GM12878 (cell line): ENCODE data around the gene RTN4R. TPM values are rescaled to one million over a fixed set of nuclear protein-coding genes. Genes with fewer than 3 reads are reported as not detected.

Source experiments
- ATAC-seq: fragments of 200-7000 bp; cut with Tn5 transposase; 3 replicates; pipeline ENCODE4 v1.9.1; 2020; ENCODE audit warnings: mild to moderate bottlenecking, moderate library complexity
- BruUV-seq: library from RNA; stranded (reverse); fragments of 400-500 nt; replicated peaks from 2 replicates; lab custom pipeline; 2021; lab: Mats Ljungman, UMichigan
- CTCF ChIA-PET: fragments of 300-600 bp; sonication (Branson Sonifier 250); formaldehyde crosslinking; extraction: SDS; loops from one replicate; lab custom pipeline; 2021; ENCODE audit warnings: inconsistent platforms; lab: Yijun Ruan, JAX
- POLR2A ChIA-PET: fragments of 350-600 bp; formaldehyde crosslinking; extraction: SDS; loops from one replicate; lab custom pipeline; 2021; ENCODE audit warnings: inconsistent platforms; lab: Charles Lee
- RAD21 ChIA-PET: fragments of 300-600 bp; sonication (Branson Sonifier 250); formaldehyde crosslinking; loops from one replicate; lab custom pipeline; 2023; ENCODE audit warnings: antibody characterized with exemption; ENCODE audit not compliant: unreplicated experiment; lab: Charles Lee
- SMC1A ChIA-PET: fragments of 300-600 bp; sonication (Branson Sonifier 250); formaldehyde crosslinking; loops from one replicate; lab custom pipeline; 2023; ENCODE audit not compliant: unreplicated experiment, uncharacterized antibody; lab: Charles Lee
- DNase-seq: peaks from one replicate; pipeline ENCODE4 v3.0.0-alpha.2; 2011; ENCODE audit warnings: low read depth, low spot score
- FAIRE-seq: peaks from 3 replicates; lab custom pipeline; 2011; peaks lifted over from hg19 to GRCh38; lab: Jason Lieb, UNC
- H2AFZ ChIP-seq: 2 replicates; pipeline ENCODE4 v1.6.0; 2011; ENCODE audit warnings: low read depth, low read length, control low read depth; ENCODE audit not compliant: control insufficient read depth
- H3K27ac ChIP-seq: 2 replicates; pipeline ENCODE4 v1.5.1; 2011; ENCODE audit warnings: control low read depth; ENCODE audit not compliant: control insufficient read depth, insufficient read depth
- H3K27me3 ChIP-seq, 2 experiments: replicated peaks in 1 of 2; 2 replicates each; pipeline versions ENCODE4 v1.6.0 to v1.6.1; 2011; ENCODE audit warnings: low read length in 1 of 2; ENCODE audit not compliant: control insufficient read depth in 2 of 2, insufficient read depth in 2 of 2
- H3K36me3 ChIP-seq, 2 experiments: 2 replicates each; pipeline ENCODE4 v1.5.1; 2011; ENCODE audit warnings: low read length in 1 of 2; ENCODE audit not compliant: control insufficient read depth in 2 of 2, insufficient read depth in 2 of 2
- H3K4me1 ChIP-seq: 2 replicates; pipeline ENCODE4 v1.6.1; 2011; ENCODE audit warnings: mild to moderate bottlenecking, low read length, moderate library complexity, mixed read lengths; ENCODE audit not compliant: control insufficient read depth, insufficient read depth
- H3K4me2 ChIP-seq: 2 replicates; pipeline ENCODE4 v1.6.0; 2011; ENCODE audit warnings: control low read depth; ENCODE audit not compliant: control insufficient read depth, insufficient read depth
- H3K4me3 ChIP-seq: fragments of 200-600 bp; sonication (generic); 2 replicates; pipeline ENCODE4 v1.5.1; 2016
- H3K79me2 ChIP-seq: 2 replicates; pipeline ENCODE4 v1.6.0; 2011; ENCODE audit warnings: low read length; ENCODE audit not compliant: control insufficient read depth, insufficient read depth
- H3K9ac ChIP-seq: 2 replicates; pipeline ENCODE4 v1.8.0; 2011; ENCODE audit warnings: low read length, control low read depth, mixed read lengths; ENCODE audit not compliant: control insufficient read depth, insufficient read depth
- H3K9me3 ChIP-seq: replicated peaks from 3 replicates; pipeline ENCODE4 v1.5.1; 2011; ENCODE audit warnings: mild to moderate bottlenecking, low read length; ENCODE audit not compliant: control insufficient read depth, insufficient read depth
- H4K20me1 ChIP-seq: 2 replicates; pipeline ENCODE4 v1.6.0; 2011; ENCODE audit not compliant: control insufficient read depth, insufficient read depth
- CEBPB ChIP-seq, 2 experiments: fragments of 150-350 bp in 1 of 2; IDR thresholded peaks; 2 replicates each; pipeline ENCODE4 v1.6.1; 2012 to 2014; ENCODE audit warnings: low read depth in 2 of 2, low read length in 2 of 2, borderline replicate concordance in 1 of 2, inconsistent platforms in 1 of 2
- DPF2 ChIP-seq: fragments of 450-650 bp; IDR thresholded peaks from 2 replicates; pipeline ENCODE4 v1.6.1; 2017; ENCODE audit warnings: mild to moderate bottlenecking
- FOXM1 ChIP-seq: IDR thresholded peaks from 2 replicates; pipeline ENCODE4 v1.6.1; 2012; ENCODE audit warnings: low read depth, mild to moderate bottlenecking, inconsistent platforms, low read length, moderate library complexity
- MEF2B ChIP-seq: fragments of 450-650 bp; IDR thresholded peaks from 2 replicates; pipeline ENCODE4 v1.6.1; 2018; ENCODE audit warnings: mild to moderate bottlenecking, moderate library complexity; ENCODE audit not compliant: partially characterized antibody, poor library complexity, severe bottlenecking
- POLR2AphosphoS5 ChIP-seq: IDR thresholded peaks from 2 replicates; pipeline ENCODE4 v1.6.1; 2011; ENCODE audit warnings: mild to moderate bottlenecking, low read length, inconsistent platforms
- SP1 ChIP-seq: IDR thresholded peaks from one replicate; pipeline ENCODE4 v1.6.1; 2011; ENCODE audit warnings: low read depth, low read length
- TCF12 ChIP-seq: IDR thresholded peaks from 2 replicates; pipeline ENCODE4 v1.6.1; 2011; ENCODE audit warnings: low read depth, mild to moderate bottlenecking, low read length
- ZBTB11 ChIP-seq: fragments of 450-650 bp; formaldehyde crosslinking; IDR thresholded peaks from 2 replicates; pipeline ENCODE4 v1.5.0; 2022; ENCODE audit warnings: mild to moderate bottlenecking, missing genetic modification characterization
- WGBS: methylation state at CpG from one replicate; pipeline ENCODE4 v1.1.6; 2016; ENCODE audit warnings: low lambda C conversion rate; ENCODE audit not compliant: insufficient replicate concordance, insufficient coverage; ENCODE audit errors: missing lambda C conversion rate; 5-methylcytosine and 5-hydroxymethylcytosine counted together
- in situ Hi-C: fragments of 300-500 bp; cut with MboI; formaldehyde crosslinking; loops from 9 replicates; pipeline ENCODE4 v1.14.3; 2018; ENCODE audit warnings: mixed read lengths
- intact Hi-C: fragments of 100-400 bp; cut with micrococcal nuclease; formaldehyde crosslinking; loops from one replicate; pipeline ENCODE4 v1.14.2; 2022; ENCODE audit not compliant: unreplicated experiment
- polyA plus RNA-seq, 11 experiments: library from polyadenylated mRNA; depleted of rRNA in 4 of 11; unstranded in 6 of 11; stranded (reverse) in 5 of 11; fragments of >200 nt; fragmentation: Nextera tagmentation in 4 of 11; fragmentation: Illumina TruSeq in 1 of 11; extraction: Ambion mirVana in 4 of 11; extraction: Trizol in 1 of 11; gene quantifications; 1 replicate in 1 of 11; 2 replicates in 10 of 11; pipeline versions ENCODE4 v1.2.1 to v1.2.3, GENCODE V29; 2011 to 2016; ENCODE audit warnings: inconsistent platforms in 2 of 11, missing spikeins in 2 of 11, low read depth in 1 of 11
- total RNA-seq, 4 experiments: library from RNA; depleted of rRNA in 3 of 4; stranded (reverse); fragments of >200 nt in 3 of 4; fragmentation: Illumina TruSeq in 1 of 4; extraction: Trizol in 1 of 4; gene quantifications; 2 replicates each; pipeline versions ENCODE4 v1.2.1 to v1.2.3, GENCODE V29; 2013 to 2021
- TF ChIP-seq, protein P1 (sequence below): IDR thresholded peaks from 2 replicates; pipeline ENCODE4 v1.6.1; 2012; ENCODE audit warnings: improper control_type of control experiment, low read depth, low read length; ENCODE audit not compliant: insufficient replicate concordance
- TF ChIP-seq, protein P2 (sequence below): fragments of 450-650 bp; IDR thresholded peaks from 2 replicates; pipeline ENCODE4 v1.6.1; 2014; ENCODE audit warnings: mild to moderate bottlenecking
- TF ChIP-seq, protein P3 (sequence below): fragments of 450-650 bp; IDR thresholded peaks from 2 replicates; pipeline ENCODE4 v1.6.1; 2018; ENCODE audit warnings: borderline replicate concordance, mild to moderate bottlenecking; ENCODE audit not compliant: partially characterized antibody

Gene RTN4R
- total and polyA plus RNA-seq, 10 of the 15 experiments (the other 5 are each of a cell fraction or from before 2014, with no cell fraction given) = 0.03 to 1.0 (median 0.60) TPM; not detected in 2

- Histone ChIP-seq H2AFZ (no peak overlapping the region), H3K27me3 (no peaks in the 10 kb centered on the region; a peak in 2 of 4 replicates), H3K4me3 (no peak overlapping the region), H3K36me3 (no peaks in the 10 kb centered on the region), H3K79me2 (no peaks in the 10 kb centered on the region), H3K27ac (no peak overlapping the region), H3K4me1 (no peaks in the 10 kb centered on the region), H3K9me3 (no peaks in the 10 kb centered on the region), H4K20me1 (no peaks in the 10 kb centered on the region), H3K4me2 (no peak overlapping the region), H3K9ac (no peak overlapping the region)
- POLR2A ChIA-PET = no interaction called here
- ATAC-seq = no peak
- BruUV-seq = no TSS peak
- no peak for FAIRE-seq
- RAD21 ChIA-PET = interaction anchor here (1.1 kb wide), 1 partner anchor 17 kb away, joined by 3 read pairs; no protein-coding TSS in a partner anchor
- no peak for DNase-seq
- TF ChIP-seq FOXM1 (no peak), TCF12 (no peak), ZBTB11 (CRISPR knock-in tag) (no peak), MEF2B (no peak), CEBPB (IDR thresholded peaks at IDR 0.05; ENCODE audit: borderline replicate concordance in 1 of 2, low read depth in 2 of 2, low read length in 2 of 2) (no peak), SP1 (no peak), DPF2 (no peak), POLR2AphosphoS5 (no peak)
- TF ChIP-seq, protein P1, sequence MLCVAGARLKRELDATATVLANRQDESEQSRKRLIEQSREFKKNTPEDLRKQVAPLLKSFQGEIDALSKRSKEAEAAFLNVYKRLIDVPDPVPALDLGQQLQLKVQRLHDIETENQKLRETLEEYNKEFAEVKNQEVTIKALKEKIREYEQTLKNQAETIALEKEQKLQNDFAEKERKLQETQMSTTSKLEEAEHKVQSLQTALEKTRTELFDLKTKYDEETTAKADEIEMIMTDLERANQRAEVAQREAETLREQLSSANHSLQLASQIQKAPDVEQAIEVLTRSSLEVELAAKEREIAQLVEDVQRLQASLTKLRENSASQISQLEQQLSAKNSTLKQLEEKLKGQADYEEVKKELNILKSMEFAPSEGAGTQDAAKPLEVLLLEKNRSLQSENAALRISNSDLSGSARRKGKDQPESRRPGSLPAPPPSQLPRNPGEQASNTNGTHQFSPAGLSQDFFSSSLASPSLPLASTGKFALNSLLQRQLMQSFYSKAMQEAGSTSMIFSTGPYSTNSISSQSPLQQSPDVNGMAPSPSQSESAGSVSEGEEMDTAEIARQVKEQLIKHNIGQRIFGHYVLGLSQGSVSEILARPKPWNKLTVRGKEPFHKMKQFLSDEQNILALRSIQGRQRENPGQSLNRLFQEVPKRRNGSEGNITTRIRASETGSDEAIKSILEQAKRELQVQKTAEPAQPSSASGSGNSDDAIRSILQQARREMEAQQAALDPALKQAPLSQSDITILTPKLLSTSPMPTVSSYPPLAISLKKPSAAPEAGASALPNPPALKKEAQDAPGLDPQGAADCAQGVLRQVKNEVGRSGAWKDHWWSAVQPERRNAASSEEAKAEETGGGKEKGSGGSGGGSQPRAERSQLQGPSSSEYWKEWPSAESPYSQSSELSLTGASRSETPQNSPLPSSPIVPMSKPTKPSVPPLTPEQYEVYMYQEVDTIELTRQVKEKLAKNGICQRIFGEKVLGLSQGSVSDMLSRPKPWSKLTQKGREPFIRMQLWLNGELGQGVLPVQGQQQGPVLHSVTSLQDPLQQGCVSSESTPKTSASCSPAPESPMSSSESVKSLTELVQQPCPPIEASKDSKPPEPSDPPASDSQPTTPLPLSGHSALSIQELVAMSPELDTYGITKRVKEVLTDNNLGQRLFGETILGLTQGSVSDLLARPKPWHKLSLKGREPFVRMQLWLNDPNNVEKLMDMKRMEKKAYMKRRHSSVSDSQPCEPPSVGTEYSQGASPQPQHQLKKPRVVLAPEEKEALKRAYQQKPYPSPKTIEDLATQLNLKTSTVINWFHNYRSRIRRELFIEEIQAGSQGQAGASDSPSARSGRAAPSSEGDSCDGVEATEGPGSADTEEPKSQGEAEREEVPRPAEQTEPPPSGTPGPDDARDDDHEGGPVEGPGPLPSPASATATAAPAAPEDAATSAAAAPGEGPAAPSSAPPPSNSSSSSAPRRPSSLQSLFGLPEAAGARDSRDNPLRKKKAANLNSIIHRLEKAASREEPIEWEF = no peak
- TF ChIP-seq, protein P2, sequence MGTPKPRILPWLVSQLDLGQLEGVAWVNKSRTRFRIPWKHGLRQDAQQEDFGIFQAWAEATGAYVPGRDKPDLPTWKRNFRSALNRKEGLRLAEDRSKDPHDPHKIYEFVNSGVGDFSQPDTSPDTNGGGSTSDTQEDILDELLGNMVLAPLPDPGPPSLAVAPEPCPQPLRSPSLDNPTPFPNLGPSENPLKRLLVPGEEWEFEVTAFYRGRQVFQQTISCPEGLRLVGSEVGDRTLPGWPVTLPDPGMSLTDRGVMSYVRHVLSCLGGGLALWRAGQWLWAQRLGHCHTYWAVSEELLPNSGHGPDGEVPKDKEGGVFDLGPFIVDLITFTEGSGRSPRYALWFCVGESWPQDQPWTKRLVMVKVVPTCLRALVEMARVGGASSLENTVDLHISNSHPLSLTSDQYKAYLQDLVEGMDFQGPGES = no peak
- TF ChIP-seq, protein P3, sequence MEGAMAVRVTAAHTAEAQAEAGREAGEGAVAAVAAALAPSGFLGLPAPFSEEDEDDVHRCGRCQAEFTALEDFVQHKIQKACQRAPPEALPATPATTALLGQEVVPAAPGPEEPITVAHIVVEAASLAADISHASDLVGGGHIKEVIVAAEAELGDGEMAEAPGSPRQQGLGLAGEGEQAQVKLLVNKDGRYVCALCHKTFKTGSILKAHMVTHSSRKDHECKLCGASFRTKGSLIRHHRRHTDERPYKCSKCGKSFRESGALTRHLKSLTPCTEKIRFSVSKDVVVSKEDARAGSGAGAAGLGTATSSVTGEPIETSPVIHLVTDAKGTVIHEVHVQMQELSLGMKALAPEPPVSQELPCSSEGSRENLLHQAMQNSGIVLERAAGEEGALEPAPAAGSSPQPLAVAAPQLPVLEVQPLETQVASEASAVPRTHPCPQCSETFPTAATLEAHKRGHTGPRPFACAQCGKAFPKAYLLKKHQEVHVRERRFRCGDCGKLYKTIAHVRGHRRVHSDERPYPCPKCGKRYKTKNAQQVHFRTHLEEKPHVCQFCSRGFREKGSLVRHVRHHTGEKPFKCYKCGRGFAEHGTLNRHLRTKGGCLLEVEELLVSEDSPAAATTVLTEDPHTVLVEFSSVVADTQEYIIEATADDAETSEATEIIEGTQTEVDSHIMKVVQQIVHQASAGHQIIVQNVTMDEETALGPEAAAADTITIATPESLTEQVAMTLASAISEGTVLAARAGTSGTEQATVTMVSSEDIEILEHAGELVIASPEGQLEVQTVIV = no peak
- CTCF ChIA-PET = interaction anchor here (1.0 kb wide), 1 partner anchor 35 kb away, joined by 3 read pairs; no protein-coding TSS in a partner anchor
- SMC1A ChIA-PET = interaction anchor here (1.5 kb wide), 1 partner anchor 47 kb away, joined by 3 read pairs; no protein-coding TSS in a partner anchor
- intact Hi-C loops = no loop called here
- in situ Hi-C loops = no loop called here
- 35% methylated on average over 8 of the region's 8 CpGs for WGBS
Observed at GRCh38 chr22:20191803-20192202, 76.3 kb downstream of the RTN4R start.
